ENCODE results near the gene SLC2A4RG.

The SLC2A4RG gene

GRCh38 chr20:63700199-63701050, 39.2 kb upstream of the SLC2A4RG start:
- peak; percentile 46 for DNase-seq

DNA sequence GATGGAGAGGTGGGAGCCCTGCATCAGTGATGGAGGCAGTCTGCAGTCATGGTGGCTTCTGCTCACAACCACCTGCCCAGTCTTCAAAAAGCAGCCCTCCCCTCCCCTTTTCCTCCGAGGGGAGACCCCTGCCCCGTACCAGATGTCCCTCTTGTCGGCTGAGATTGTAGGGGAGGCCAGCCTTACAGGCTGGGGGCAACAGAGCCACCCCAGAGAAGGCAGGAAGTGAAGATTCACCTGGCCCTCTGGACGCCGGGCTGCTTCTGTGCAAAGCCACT, 38.6 kb upstream of the SLC2A4RG start:
- no peak for DNase-seq

GRCh38 chr20:63701329-63702035, 38.1 kb upstream of the SLC2A4RG start:
- no peak for DNase-seq

- DNase-seq: no peak
These were observed 37.4 kb upstream of the SLC2A4RG start for GRCh38 chr20:63702036-63702665.

DNA sequence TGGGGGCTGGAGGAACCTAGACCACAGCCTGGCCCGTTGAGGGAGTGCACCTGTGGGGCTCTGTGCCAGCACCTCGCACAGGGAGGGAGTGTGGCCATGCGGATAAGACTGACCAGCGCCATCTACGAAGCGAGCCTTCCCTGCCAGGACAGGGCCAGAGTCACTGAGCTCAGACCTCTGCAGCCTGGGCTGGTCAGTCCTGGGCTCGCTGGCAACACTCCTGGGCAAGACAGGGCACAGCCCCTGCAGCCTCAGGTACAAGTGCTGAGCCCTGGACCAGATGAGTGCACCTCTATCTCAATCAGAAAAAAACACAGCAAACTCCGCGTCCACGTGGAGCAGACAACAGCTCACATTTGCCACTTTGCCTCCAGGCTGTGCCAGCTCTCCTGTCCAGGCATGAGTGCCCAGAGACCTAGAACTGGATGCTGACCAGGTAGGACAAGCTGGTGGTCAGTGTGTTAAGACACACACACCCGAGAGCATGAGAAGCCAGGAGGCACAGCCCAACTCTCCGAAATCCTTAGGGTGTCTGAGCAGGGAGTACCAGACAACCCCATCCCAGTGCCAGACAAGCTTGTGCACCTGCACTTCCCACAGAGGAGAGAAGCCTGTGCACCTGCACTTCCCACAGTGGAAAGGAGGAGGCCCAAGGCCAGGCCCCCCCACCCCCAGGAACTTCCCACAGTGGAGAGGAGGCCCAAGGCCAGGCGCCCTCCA, 36.7 kb upstream of the SLC2A4RG start:
- DNase-seq: no peak

- DNase-seq: no peak
These were observed 36.1 kb upstream of the SLC2A4RG start for GRCh38 chr20:63703471-63703975.

GRCh38 chr20:63703976-63704748, 35.4 kb upstream of the SLC2A4RG start:
- no peak for DNase-seq

GRCh38 chr20:63704749-63705117, 34.8 kb upstream of the SLC2A4RG start:
- no peak for DNase-seq

DNA sequence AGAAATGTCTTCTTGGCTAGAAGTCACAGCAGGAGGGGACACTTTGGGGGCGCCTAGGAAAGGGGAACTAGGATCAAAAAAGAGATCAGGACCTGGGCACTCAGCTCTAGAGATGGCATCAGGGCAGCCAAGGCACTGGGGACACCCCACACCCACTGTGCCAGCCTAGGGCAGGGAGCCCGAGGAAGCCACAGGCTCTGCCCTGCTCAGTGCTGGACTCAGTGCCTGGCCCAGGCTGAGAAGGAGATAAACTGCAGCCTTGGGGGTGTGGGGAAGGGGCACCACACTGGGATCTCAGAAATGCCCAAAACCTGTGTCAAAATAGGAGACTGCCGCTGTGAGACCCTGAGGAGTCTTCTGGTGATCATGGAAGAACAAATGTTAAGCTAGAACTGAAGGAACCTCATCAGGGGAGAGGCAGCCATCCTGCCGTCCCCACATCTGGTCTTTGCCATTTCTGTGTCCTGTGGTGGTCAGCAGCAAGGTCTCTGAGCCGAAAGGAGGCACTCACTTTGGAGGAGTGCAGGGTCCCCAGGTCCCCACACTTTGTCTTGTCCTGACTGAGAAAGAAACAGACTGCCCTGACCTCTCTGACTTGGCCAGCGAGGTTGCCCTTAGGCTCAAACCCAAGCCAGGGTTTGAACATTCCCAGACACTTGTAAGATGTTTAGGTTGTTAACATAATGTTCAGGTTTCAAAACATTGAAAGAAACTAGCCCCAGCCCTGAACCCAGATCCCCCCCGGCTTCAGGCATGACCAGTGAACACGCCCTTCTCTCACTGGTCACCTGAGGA, 34.1 kb upstream of the SLC2A4RG start:
- DNase-seq: no peak

- no peak for DNase-seq
These were observed 33.4 kb upstream of the SLC2A4RG start for GRCh38 chr20:63706027-63706695.

DNA sequence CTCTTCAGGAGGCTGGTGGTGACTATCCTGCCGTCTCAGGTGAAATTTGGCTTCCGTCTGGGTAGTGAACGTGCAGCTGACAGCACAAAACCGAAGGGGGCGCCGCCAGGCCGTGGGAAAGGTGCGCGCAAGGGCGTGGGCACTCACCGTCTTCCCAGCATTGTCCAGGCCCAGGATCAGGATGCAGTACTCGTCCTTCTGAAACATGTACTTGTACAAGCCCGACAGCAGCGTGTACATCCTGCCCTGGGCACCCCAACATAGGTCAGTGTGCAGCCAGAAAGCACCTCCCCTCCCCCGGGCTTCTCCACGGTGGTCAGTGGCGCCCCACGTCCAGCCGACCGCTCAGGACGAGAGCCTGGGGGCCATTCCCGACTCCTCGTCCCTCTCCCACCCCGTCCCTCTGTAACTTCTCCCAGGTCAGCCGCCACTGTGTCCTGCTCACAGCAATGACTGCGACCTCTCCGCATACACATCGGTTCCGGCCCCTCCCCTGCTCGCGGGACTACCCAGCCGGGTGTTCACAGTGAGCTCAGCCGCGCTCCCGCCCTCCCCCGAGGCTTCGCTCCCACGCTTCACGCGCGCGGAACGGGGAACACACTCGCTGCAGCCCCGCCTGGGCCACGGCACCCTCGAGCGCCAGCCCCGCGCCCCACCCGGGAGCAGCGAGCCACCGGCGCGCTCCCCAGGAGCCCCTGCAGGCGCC, 32.6 kb upstream of the SLC2A4RG start:
- DNase-seq: peak; percentile 50

GRCh38 chr20:63707558-63708300, 31.8 kb upstream of the SLC2A4RG start, which contains the start of the genes ARFRP1 and ZGPAT:
Gene ARFRP1 (minus strand): TSS chr20:63707976. CDS start chr20:63707091, 885 bp downstream.
Gene ZGPAT (plus strand): TSS chr20:63708039. CDS start chr20:63708581, 542 bp downstream.
- DNase-seq: peak; percentile 90

- no peak for DNase-seq
These were observed 31.1 kb upstream of the SLC2A4RG start for GRCh38 chr20:63708301-63709148.

DNA sequence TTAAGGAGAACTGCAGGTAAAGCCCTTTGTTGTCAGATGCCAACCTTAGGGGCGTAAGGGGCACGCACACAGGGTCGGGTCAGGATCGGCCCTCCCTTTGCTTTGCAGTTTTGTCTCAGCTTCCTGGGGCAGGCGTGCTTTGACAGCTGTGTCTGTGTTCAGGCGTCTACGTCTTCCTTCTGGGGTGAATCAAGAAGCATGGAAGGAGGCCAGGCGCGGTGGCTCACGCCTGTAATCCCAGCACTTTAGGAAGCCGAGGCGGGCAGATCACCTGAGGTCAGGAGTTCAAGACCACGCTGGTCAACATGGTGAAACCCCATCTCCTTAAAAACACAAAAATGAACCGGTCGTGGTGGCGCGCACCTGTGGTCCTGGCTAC, 30.4 kb upstream of the SLC2A4RG start:
- DNase-seq: no peak

GRCh38 chr20:63711085-63711645, 28.4 kb upstream of the SLC2A4RG start:
- DNase-seq: no peak

- DNase-seq: no peak
These were observed 27.4 kb upstream of the SLC2A4RG start for GRCh38 chr20:63712191-63712590.

- no peak for DNase-seq
These were observed 24.7 kb upstream of the SLC2A4RG start for GRCh38 chr20:63714858-63715257.

DNA sequence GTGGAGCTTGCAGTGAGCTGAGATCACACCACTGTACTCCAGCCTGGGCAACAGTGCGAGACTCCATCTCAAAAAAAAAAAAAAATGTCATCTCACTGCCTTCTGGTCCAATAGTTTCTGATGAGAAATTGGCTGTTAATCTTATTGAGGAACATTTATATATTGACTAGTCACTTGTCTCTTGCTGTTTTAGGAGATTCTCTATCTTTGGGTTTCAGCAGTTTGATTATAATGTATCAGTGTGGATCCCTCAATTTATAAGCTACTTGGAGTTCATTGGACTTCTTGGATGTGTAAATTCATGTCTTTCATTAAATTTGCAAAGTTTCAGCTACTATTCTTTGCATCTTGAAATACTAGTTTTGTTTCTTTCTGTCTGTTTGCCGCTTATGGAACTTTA, 20.6 kb upstream of the SLC2A4RG start:
- no peak for DNase-seq
